SK-N-DZ (cell line): ENCODE measurements around the gene LAG3.

Experiments used
- DNase-seq: peaks from one replicate; pipeline ENCODE4 v3.0.0-alpha.2; 2015; ENCODE audit warnings: low spot score

The LAG3 gene

GRCh38 chr12:6771509-6772330 lies 600 bp upstream of the LAG3 start:
- no peak for DNase-seq

- no peak for DNase-seq
Observed at GRCh38 chr12:6772726-6773589, 638 bp downstream of the LAG3 start.

GRCh38 chr12:6773590-6774351 lies 1.5 kb downstream of the LAG3 start:
- no peak for DNase-seq

GRCh38 chr12:6774499-6775062 lies 2.3 kb downstream of the LAG3 start:
- no peak for DNase-seq

- DNase-seq: no peak
Observed at GRCh38 chr12:6775185-6776174, 3.2 kb downstream of the LAG3 start.

- DNase-seq: no peak
Observed at GRCh38 chr12:6777386-6777785, 5.1 kb downstream of the LAG3 start.

GRCh38 chr12:6778217-6778573 lies 5.9 kb downstream of the LAG3 start:
- DNase-seq: no peak

GRCh38 chr12:6778574-6779550 lies 6.5 kb downstream of the LAG3 start:
- DNase-seq: peak; percentile 95

- no peak for DNase-seq
Observed at GRCh38 chr12:6779708-6780432, 7.5 kb downstream of the LAG3 start.

- no peak for DNase-seq
Observed at GRCh38 chr12:6780573-6780972, 8.3 kb downstream of the LAG3 start.

GRCh38 chr12:6782119-6782518 lies 9.8 kb downstream of the LAG3 start:
- no peak for DNase-seq

- DNase-seq: no peak
Observed at GRCh38 chr12:6782850-6783566, 10.7 kb downstream of the LAG3 start.

GRCh38 chr12:6783828-6784227 lies 11.5 kb downstream of the LAG3 start:
- DNase-seq: no peak

GRCh38 chr12:6784296-6784695 lies 12.0 kb downstream of the LAG3 start:
- DNase-seq: no peak

GRCh38 chr12:6784761-6785160 lies 12.4 kb downstream of the LAG3 start:
- no peak for DNase-seq

GRCh38 chr12:6786416-6787094 lies 14.2 kb downstream of the LAG3 start:
- peak; percentile 83 for DNase-seq

- no peak for DNase-seq
Observed at GRCh38 chr12:6787309-6787708, 15.0 kb downstream of the LAG3 start.
